OCI-LY1 (cell line): ENCODE results near the gene C17orf50.

Source experiments
- EZH2 ChIP-seq: fragments of 200-600 bp; sonication (generic), shearing (Covaris generic); IDR thresholded peaks from 2 replicates; pipeline ENCODE4 v1.8.0; 2017; ENCODE audit warnings: borderline replicate concordance, mixed run types, mild to moderate bottlenecking, antibody characterized with exemption, low read length, moderate library complexity, mixed read lengths
- TF ChIP-seq, protein P1 (sequence below): fragments of 200-600 bp; sonication (generic), shearing (Covaris generic); IDR thresholded peaks from 2 replicates; pipeline ENCODE4 v1.5.1; 2017; ENCODE audit warnings: mild to moderate bottlenecking, antibody characterized with exemption, low read length, moderate library complexity, mixed read lengths

DNA sequence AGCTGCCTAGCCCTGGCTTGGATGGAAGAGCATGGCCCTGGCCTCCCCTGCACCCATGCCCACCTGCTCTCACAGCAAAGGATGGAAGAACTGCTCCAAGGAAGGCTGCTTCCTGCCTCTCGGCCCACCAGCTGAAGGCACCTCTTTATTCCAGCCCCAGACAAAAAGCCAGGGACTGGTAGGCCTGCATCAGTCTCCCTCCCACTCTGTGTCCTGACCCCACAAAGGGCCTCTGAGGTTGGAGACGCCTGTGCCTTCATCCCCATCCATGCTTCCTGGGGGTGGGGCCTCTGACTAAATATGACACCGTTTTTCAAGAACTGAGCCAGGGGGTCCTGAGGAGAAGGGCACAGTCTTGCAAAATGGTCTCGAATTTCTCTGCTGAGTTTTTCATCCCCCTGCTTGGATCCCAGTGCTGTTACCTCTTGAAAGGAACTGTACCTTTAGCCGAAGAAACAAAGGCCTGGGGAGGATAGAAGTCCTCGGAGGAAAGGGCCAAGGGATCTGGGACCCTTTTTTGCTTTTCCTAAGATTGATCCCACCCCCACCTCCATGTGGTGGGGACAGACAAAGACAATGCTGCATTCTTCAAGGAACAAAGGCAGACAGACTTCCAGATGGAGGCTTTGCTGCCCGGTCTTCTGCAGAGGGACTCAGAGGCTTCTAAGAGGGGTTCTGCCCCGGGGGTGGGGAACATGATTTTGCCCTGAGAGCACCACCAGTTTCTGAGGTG lies 5.2 kb downstream of the C17orf50 start:
- TF ChIP-seq, protein P1, sequence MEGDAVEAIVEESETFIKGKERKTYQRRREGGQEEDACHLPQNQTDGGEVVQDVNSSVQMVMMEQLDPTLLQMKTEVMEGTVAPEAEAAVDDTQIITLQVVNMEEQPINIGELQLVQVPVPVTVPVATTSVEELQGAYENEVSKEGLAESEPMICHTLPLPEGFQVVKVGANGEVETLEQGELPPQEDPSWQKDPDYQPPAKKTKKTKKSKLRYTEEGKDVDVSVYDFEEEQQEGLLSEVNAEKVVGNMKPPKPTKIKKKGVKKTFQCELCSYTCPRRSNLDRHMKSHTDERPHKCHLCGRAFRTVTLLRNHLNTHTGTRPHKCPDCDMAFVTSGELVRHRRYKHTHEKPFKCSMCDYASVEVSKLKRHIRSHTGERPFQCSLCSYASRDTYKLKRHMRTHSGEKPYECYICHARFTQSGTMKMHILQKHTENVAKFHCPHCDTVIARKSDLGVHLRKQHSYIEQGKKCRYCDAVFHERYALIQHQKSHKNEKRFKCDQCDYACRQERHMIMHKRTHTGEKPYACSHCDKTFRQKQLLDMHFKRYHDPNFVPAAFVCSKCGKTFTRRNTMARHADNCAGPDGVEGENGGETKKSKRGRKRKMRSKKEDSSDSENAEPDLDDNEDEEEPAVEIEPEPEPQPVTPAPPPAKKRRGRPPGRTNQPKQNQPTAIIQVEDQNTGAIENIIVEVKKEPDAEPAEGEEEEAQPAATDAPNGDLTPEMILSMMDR: no peak
- no peak for TF ChIP-seq EZH2
